GM19468 (cell line): ENCODE results near the gene CAMK2G.
A peak's percentile ranks its signal among the peaks of the same experiment; 100 is the strongest.
"Not testable (repeated sequence)": the region's sequence is repeated elsewhere in the genome, so short reads cannot be mapped to it uniquely, and the experiment has no call there.

Experiments
- ATAC-seq: cut with Tn5 transposase; IDR thresholded peaks from one replicate; pipeline ENCODE4 v1.9.1; 2021; ENCODE audit warnings: mild to moderate bottlenecking, moderate library complexity, moderate number of reproducible peaks; ENCODE audit not compliant: unreplicated experiment; ENCODE audit errors: extremely low read depth

CAMK2G gene

GRCh38 chr10:73874267-73875138, at the start of gene CAMK2G:
Gene CAMK2G, minus strand, starts transcription at chr10:73874555. Its CDS starts 94 bp downstream, at chr10:73874461.
- peak; percentile 66 for ATAC-seq

GRCh38 chr10:73922864-73923133, 48.4 kb upstream of the CAMK2G start:
- no peak for ATAC-seq

- ATAC-seq: no peak
Measured at GRCh38 chr10:73922007-73922863, 47.9 kb upstream of the CAMK2G start.

GRCh38 chr10:73920089-73920488, 45.7 kb upstream of the CAMK2G start:
- ATAC-seq: no peak

GRCh38 chr10:73919481-73919880, 45.1 kb upstream of the CAMK2G start:
- ATAC-seq: not testable (repeated sequence)

- no peak for ATAC-seq
Measured at GRCh38 chr10:73917566-73918305, 43.4 kb upstream of the CAMK2G start.

GRCh38 chr10:73916761-73917470, 42.6 kb upstream of the CAMK2G start:
- no peak for ATAC-seq

- ATAC-seq: no peak
Measured at GRCh38 chr10:73915206-73915851, 41.0 kb upstream of the CAMK2G start.

GRCh38 chr10:73914036-73914435, 39.7 kb upstream of the CAMK2G start:
- ATAC-seq: no peak

GRCh38 chr10:73911553-73912004, 37.2 kb upstream of the CAMK2G start:
- ATAC-seq: no peak

- no peak for ATAC-seq
Measured at GRCh38 chr10:73910764-73911552, 36.6 kb upstream of the CAMK2G start, which contains the start of gene PLAU. Gene PLAU, plus strand, starts transcription at chr10:73911132. Its CDS starts 424 bp downstream, at chr10:73911556.

GRCh38 chr10:73910401-73910763, 36.0 kb upstream of the CAMK2G start:
- ATAC-seq: no peak

- ATAC-seq: no peak
Measured at GRCh38 chr10:73909540-73910115, 35.3 kb upstream of the CAMK2G start.

- ATAC-seq: no peak
Measured at GRCh38 chr10:73908853-73909539, 34.6 kb upstream of the CAMK2G start.

- ATAC-seq: no peak
Measured at GRCh38 chr10:73907841-73908517, 33.6 kb upstream of the CAMK2G start.

- ATAC-seq: no peak
Measured at GRCh38 chr10:73906524-73907447, 32.4 kb upstream of the CAMK2G start.
